G401.6 (cell line): ENCODE results near the gene AADACL4.

Source experiments
- FAIRE-seq: peaks from 2 replicates; lab custom pipeline; 2012; peaks lifted over from hg19 to GRCh38; lab: Jason Lieb, UNC

AADACL4 gene

DNA sequence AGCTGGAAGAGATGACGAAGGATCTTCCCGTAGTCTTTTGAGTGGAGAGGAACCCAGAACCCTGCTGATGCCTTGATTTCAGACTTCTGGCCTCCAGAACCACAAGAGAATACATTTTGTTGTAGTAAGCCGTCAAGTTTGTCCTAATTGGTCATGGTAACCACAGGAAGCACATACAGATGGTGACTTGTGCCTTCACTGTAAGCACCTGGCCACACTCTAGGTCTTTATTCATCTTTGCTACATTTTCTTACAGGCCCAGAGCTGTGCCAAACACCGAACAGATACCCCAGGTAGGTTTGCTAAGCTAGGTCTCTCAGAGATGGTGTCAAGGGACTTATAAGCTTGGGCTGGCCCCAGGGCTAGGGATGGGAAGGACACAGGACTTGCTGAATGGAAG is 30.7 kb upstream of the AADACL4 start:
- no peak for FAIRE-seq

- FAIRE-seq = no peak
Observed at GRCh38 chr1:12614402-12615158, 29.3 kb upstream of the AADACL4 start.

GRCh38 chr1:12615159-12615864 is 28.6 kb upstream of the AADACL4 start:
- FAIRE-seq = no peak

DNA sequence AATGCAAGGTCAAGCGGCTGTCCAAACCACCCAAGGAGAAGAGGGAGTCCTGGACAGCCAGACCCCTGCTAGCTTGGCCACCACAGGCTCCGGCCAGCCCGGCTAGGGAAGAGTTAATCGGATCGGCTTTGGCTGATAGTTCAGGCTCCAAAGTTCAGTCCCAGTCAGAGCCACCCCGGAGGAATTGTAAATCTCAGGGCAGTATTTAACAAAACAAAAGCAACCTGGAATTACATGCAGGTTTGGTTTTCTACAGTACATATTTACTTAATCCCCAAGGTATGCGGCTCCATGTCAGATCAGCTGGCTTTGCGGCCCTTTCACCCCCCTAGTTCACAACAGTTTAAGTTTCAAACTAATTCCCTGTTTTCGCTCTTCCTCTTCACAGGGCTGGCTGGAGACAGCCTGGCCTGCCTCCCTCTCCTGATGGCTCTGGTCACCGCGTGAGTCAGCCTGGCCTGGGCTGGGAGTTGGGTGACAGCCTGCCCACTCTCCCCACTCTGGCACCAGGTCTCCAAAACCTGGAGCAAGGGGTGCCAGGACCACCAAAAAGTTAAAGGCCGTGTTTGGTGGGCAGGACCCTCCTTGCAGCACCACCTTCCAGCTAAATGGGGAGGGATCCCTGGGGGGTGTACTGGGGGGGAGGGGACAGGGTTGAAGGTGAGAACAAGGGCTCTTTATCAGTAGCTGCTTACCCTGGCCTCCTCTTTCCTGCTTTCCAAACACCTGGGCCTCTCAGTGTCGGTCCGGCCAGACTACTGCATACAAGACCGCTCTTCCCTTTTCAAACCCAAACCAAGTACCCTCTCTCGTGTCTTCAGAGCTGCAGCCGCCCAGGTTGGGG is 27.8 kb upstream of the AADACL4 start:
- no peak for FAIRE-seq

- no peak for FAIRE-seq
Observed at GRCh38 chr1:12616709-12617373, 27.0 kb upstream of the AADACL4 start.

GRCh38 chr1:12617511-12617900 is 26.4 kb upstream of the AADACL4 start:
- FAIRE-seq = no peak

DNA sequence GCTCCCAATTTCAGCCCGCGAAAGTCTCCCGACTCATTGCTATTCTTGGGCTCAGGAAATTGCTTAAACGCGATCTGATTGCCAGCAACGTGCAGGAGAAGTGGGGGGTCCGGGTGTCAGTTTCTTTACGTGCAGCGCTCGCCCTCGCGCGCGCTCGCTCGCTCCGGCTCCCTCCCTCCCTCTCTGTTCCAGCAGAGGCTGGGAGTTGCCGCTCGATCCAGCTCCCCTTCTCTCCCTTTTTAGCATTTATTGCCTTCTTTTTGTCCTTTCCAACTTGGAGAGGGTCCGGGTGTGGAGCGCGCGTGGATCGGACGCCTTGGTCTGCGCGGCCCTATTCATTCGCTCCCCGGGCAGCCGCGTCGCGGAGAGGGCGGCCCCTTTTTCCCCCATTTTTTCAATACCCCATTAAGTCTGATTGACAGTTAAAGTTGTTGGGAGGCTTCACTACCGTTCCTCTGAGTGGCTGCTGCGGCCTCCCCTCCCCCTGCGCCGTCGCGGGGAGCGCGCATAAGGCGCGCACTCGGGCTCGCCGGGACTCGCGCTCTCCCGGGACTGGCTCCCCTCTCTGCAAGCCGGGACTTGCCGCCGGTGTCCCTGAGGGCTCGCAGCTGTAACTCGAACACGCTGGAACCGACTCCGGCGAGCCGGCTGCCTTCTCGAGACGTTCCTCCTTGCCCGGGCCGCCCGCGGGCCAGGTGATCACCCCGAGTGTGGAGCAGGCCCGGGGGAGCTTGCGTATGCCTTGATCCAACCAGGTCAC is 25.8 kb upstream of the AADACL4 start, which contains the start of gene DHRS3:
Gene DHRS3, minus strand, starts transcription at position 310 of the 760 bp plus-strand sequence. CDS start 862 bp downstream, outside the sequence.
- FAIRE-seq = peak; percentile 21

DNA sequence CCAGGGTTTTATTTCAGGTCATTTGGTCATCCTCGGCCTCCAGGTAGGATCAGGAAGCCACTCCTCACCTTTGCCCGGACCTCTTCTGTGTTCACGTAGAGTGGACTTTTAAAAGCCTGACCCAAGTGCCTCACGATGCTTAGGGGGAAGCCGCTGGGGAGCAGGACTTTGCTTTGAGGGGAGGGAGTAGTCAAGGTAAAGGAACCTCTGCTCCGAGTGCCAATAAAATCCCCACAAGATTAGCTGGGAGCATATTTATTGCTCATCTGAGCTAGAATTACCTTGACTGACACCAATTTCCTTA is 25.3 kb upstream of the AADACL4 start:
- no peak for FAIRE-seq

- FAIRE-seq = no peak
Observed at GRCh38 chr1:12618965-12619791, 24.7 kb upstream of the AADACL4 start.

DNA sequence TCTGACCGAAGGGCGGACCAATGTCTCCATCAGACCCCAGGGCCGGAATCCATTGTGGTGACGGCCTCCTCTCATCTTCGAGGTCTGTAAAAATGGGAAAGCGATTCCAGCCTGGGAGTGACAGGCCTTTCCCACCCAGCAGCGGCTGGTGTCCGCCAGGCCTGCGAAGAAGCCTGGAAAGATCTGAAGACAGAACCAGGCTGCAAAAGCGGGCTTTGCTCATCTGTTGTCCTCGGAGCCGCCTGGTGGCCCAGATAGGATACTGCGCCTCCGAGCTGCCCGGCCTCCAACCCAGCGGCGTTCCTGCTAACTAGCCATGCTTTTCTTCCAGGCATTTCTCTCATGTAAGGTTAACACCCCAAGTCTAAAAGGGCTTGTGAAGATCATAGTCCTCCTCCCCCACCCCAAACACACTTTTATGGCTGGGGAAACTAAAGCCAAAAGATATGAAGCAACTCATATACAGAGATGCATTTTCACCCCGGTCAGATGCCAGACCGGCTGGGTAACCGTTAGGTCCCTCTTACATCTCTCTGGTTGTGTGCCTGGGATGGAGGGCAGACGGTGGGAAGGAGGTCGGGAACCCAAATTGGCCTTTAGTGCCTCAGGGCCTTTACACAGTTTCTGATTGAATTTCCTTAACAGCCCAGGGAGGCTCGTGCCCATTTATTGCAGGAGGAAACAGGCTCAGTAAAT is 23.9 kb upstream of the AADACL4 start:
- peak; percentile 57 for FAIRE-seq

GRCh38 chr1:12620488-12620865 is 23.4 kb upstream of the AADACL4 start:
- FAIRE-seq = no peak

DNA sequence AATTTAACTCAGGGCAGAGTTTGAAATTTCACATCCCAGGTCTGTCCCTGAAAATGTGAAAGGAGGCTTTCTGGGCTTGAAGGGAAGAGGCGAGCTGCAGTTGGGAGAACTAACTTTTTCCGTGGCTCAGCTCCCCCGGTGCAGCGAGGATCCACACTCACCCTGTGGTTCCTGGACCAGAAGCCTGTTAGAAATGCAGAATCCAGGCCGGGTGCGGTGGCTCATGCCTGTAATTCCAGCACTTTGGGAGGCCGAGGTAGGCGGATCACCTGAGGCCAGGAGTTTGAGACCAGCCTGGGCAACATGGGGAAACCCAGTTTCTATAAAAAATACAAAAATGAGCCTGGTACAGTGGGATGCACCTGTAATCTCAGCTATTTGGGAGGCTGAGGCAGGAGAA is 23.0 kb upstream of the AADACL4 start:
- no peak for FAIRE-seq

DNA sequence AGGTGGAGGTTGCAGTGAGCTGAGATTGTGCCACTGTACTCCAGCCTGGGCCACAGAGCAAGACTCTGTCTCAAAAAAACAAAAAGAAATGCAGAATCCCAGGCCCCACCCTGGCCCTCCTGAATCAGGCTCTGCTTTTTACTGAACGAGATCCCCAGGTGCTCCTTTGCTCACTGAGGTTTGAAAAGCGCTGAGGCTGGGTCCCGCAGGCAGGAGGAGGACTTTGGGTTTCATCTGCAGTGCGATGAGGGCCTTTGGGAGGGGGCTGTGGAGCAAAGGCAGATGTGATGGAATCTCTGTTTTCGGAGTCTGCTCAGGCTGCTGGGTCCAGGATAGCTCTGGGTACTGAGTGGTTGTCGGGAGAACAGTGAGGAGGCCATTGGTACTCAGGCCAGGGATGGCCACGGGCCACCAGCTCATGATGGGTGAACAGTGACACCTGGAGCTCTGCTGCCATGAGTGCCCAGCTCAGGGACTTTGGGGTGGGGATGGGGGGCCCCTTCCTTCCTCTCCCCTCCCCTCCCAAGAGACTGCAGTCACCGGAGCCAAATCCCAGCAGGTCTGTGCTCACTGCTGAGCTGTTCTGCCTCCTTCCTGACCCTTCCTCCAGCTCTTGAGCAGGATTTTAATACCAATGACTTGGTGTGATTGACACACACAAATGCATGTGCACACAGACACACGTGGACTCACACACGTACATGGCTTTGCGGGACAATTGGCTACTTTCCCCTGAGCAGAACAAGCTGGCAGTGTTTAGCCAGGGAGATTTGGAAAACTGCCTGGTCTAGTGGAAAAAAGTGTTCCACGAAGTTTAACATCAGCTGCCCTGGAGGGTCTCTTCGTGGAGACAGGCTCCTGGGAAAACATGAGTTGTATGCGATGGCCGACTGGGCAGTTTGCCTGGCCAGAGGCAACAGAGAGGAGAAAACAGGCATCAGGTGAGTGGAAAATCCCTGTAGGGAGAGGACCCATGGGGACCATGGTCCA is 22.2 kb upstream of the AADACL4 start:
- FAIRE-seq = no peak

- FAIRE-seq = no peak
Observed at GRCh38 chr1:12622506-12622905, 21.4 kb upstream of the AADACL4 start.

GRCh38 chr1:12625276-12625675 is 18.6 kb upstream of the AADACL4 start:
- FAIRE-seq = no peak

DNA sequence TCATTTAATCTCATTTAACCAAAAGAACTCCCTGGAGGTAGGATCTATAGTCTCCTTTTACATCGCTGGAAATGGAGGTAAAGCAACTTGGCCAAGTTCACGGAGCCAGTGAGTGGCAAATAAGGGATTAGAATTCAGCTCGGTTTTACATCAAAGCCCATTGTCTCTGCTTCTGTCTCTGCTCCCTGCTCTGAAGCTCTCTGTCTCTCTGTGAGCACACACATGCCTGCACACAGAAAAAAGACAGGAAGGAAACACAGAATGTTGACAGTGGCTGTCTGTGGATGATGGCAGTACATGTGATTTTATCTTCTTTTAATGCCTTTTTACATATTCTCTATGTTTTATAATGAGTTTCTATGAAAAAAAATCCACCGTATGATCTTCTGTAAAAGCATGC is 17.0 kb upstream of the AADACL4 start:
- FAIRE-seq = no peak

DNA sequence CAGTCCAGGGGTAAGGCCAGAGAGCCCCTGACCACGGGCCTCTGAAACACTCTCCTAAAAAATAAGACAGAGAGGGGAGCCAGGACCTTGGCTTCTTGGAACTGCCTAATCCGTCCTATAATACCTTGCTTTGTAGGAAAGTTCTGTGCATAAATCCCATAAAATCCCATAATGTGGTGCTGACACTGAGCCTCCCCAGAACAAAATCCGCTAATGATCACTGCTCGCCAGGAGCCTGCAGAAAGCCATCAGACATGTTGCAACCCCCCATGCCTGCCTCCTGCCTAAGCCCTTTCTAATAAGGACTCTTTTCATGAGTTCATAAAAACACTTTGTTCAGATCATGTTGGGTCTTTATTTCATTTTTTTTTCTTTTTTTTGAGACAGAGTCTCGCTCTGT is 16.6 kb upstream of the AADACL4 start:
- FAIRE-seq = no peak

GRCh38 chr1:12629511-12629956 is 14.4 kb upstream of the AADACL4 start:
- no peak for FAIRE-seq
